Activated CD8-positive, alpha-beta memory T cell treated with anti-CD3 and anti-CD28 coated beads, Interleukin-2, amount 50 U/mL, for 4 hours (primary cell): ENCODE results near the gene MX2.
A peak's percentile ranks its signal among the peaks of the same experiment; 100 is the strongest.
"Not testable (repeated sequence)": the region's sequence is repeated elsewhere in the genome, so short reads cannot be mapped to it uniquely, and the experiment has no call there.

Experiments
- DNase-seq: peaks from one replicate; pipeline ENCODE4 v3.0.0-alpha.2; 2020

MX2 gene, protein sequence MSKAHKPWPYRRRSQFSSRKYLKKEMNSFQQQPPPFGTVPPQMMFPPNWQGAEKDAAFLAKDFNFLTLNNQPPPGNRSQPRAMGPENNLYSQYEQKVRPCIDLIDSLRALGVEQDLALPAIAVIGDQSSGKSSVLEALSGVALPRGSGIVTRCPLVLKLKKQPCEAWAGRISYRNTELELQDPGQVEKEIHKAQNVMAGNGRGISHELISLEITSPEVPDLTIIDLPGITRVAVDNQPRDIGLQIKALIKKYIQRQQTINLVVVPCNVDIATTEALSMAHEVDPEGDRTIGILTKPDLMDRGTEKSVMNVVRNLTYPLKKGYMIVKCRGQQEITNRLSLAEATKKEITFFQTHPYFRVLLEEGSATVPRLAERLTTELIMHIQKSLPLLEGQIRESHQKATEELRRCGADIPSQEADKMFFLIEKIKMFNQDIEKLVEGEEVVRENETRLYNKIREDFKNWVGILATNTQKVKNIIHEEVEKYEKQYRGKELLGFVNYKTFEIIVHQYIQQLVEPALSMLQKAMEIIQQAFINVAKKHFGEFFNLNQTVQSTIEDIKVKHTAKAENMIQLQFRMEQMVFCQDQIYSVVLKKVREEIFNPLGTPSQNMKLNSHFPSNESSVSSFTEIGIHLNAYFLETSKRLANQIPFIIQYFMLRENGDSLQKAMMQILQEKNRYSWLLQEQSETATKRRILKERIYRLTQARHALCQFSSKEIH

DNA sequence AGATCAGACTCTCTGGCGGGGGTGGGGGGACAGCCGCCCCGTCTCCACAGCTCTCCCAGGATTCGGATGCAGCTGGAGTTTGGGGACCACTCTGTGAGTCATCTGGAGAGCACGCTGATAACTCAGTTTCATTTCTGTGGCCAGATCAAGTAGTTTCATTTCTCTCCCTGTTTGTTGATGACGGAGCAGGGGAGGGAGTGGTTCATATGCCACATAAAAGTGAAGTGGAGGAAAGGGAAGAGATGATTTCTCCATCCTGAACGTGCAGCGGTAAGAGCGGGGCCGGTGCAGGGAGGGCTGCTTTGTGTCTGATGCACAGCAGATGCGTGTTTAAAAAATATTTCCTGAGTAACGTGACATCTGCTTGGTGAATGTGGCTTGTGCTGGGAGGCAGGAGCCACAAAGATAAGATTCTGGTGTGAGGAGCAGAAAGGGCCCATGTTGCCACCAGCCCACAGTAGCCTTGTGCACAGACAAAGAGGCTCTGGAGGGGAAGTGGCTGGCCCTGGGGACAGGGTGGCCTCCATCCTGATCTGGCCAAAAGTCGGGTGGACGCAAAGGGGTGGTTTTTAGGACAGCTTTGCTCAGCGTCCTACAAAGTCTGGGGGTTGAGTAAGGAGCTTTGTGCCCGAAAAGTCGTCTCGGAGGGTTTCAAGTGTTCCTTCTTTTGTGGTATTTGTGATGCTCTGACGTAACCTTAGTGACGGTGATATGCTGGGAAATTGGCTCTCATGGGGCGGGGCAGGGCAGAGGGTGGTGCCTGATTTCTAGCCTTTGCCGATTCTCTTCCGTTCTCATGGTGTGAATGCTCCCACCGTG, at the start of gene MX2:
TSS of gene MX2 (plus strand) at position 242 of the 819 bp plus-strand sequence. CDS start 14,880 bp downstream, outside the sequence.
- DNase-seq: peak; percentile 75

DNA sequence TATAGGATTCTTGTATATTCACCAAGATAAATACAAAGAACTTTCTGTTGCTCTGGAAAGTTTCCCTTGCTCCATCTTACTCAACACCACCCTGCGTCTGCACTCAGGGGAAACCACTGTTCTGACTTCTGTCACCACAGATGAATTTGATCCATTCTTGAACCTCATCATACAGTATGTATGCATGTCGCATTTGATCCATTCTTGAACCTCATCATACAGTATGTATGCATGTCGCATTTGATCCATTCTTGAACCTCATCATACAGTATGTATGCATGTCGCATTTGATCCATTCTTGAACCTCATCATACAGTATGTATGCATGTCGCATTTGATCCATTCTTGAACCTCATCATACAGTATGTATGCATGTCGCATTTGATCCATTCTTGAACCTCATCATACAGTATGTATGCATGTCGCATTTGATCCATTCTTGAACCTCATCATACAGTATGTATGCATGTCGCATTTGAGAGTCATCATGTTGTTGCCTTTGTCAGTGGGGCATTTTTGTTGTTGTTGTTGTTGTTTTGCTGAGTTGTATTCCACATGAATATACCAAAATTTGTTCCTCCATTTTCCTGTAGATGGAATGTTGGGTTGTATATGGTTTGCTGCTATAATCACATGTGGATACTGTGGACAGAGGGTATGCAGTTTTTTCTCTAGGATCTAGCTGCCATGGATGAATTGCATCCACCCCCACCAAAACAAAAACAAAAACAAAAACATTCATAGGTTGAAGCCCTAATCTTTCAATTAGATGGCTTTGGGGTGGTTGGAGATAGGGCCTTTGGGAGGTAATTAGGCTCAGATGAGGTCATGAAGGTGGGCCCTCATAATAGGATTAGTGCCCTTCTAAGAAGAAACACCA, 48.3 kb upstream of the MX2 start:
- not testable (repeated sequence) for DNase-seq

- no peak for DNase-seq
These were observed 46.1 kb upstream of the MX2 start for GRCh38 chr21:41315726-41316125.

DNA sequence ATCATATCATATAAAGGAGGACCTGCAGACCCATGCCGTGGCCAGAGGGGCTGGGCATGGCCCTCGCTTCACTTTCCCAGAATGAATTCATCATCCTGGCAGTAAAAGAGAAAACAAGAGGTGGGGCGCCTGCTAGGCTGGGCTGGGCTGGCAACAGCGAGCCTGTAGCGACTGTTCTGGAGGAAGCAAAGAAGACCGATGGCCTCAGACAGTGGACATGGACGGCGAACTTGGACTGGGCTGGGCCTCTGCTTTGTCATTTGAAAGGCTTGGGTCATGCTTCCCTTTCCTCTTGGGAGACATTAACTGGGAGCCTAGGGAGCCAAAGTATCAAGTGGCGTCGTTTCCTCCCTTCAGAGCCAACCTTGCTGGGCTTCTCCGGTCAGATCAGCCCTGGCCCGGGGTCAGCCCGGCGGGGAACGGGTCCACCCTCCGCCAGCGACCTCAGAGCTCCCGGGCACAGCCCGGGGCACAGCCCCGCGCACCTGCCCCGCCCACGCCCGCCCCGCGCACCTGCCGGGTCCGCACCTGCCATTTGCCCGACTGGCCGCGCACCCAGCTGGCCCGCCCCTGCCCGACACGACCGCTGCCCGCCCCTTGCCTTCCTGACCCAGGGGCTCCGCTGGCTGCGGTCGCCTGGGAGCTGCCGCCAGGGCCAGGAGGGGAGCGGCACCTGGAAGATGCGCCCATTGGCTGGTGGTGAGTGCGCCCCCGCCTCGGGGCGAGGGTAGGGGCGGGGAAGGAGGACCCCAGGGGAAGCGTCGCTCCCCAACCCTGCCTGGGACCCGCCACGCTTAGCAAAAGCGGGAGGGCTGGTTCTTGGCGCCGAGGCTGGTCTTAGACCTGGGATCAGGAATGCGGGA, 45.4 kb upstream of the MX2 start, which contains the start of gene FAM3B:
TSS of gene FAM3B (plus strand) at position 602 of the 863 bp plus-strand sequence. CDS start at position 681, 79 bp downstream.
- DNase-seq: no peak

DNA sequence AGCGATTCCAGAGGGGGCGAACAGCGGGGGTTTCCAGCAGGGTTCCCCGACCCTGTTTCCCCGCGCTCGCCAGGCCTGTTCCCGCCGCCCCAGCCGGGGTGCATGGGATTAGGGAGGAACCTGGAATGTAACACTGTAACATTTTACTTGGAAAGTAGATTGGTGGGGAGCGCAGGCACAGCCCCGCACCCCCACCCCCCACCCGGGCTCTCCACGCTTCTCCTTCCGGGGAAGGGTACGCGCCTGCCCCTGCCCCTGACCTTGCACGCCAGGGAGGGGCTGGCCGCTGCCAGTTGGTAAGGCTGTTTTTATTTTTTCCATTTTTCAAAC, 44.8 kb upstream of the MX2 start:
- DNase-seq: no peak

GRCh38 chr21:41317458-41317857, 44.4 kb upstream of the MX2 start:
- DNase-seq: no peak

DNA sequence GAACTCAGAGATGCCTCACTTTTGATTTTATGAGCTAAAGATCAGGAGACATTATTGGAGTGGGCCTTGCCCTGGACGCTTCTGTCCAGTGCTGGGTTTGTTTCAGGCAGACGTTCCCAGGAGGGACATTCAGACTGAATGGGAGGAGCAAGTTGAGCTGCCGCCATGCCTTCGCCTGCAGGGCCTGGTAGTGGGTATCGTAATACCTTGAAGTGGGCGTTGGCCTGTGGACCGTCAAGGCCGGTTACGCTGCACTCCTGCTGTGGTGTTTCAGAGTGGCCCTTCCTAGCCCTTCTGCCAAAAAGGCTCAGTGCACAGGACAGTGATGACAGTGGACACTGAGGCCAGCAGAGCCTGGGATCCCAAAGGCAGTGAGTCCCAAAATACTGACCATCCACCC, 43.6 kb upstream of the MX2 start:
- no peak for DNase-seq

GRCh38 chr21:41319273-41319672, 42.6 kb upstream of the MX2 start:
- no peak for DNase-seq

DNA sequence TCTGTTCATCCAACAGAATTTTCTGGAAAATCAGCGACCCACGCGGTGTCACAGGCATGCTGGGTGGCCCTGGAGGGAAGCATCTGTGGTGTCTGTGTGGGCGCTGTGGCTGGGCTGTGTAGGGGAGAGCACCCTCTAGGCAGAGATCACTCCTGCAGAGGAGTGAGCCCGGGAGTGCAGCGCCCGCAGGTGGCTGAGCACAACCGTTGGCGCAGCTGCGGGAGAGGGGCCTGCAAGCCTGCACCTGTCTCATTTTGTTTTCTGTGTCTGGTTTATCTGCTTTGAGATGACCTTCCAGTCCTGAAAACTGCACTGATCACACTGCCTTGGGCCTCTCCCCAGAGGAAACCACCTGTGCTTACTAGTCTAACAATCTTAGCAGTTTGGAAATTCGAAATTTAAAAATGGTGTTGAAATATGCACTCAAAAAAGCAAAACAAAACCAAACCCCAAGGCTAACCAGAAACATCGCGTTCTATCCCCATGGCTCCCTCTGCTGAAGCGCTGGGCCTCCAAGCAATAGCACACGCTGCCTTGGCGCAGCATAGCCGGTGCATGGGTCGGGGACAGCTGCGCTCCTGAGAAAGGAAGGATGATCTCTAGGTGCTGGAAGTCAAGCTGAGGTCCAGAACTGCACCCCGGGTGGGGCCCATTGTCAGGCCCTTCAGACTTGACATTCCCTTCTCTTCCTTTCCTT, 40.5 kb upstream of the MX2 start:
- no peak for DNase-seq

DNA sequence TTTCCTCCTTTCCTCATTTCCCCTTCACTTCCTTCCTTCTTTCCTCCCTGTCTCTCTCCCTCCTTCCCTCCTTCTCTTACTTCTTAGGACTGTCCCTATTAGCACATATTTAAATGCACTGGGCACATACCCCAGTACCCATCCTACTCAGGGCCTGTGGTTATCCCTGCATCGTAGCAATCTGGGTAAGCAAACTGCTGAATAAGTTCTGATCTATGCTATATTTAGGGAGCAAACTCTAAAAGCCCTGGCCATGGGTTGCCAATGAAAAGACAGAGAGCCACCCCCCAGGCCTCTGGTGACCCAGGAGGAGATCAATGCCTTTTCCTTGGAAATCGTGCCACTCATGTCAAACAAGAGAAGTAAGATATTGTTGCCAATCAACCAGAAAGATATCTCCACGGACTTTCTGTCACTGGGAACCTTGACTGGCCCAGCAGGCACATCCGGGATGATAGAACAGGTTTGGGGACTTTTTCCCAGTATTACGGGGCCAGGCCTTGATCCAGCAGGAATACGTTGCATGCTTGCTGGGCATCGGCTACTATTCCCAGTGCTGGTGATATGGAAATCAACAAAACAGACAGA, 39.8 kb upstream of the MX2 start:
- no peak for DNase-seq

GRCh38 chr21:41322496-41323382, 39.1 kb upstream of the MX2 start:
- DNase-seq: no peak

- no peak for DNase-seq
These were observed 36.5 kb upstream of the MX2 start for GRCh38 chr21:41325138-41325912.

DNA sequence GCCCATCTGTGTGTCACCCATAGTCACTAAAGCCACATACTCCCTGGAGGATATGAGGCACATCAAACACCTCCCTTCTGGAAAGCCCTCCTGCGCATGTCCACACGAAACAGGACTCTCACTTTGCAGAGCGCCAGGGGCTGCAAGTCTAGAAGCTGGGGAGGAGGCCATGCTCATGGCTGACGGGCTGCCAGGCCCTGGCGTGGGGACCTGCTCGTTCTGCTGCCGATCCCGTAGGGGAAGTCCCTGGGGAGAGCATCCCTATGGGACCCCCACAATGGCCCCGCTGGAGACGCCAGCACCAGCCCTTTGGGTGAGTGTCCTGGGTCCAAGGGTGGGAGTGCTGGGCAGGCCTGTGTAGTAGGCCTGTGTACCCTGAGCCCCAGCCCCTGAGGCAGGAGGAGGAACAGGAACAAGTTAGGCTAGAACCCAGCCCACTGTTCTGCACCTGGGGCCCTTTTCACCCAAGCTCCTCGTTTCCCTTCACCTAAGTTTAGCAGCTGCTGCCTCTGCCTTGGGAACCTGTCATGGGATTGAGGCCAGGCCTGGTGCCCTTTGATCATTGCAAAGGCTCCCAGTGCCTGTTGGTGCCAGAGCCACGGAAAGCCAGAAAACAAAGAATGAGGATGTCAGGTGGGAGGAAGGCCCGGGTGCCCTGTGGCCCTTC, 35.3 kb upstream of the MX2 start:
- no peak for DNase-seq

DNA sequence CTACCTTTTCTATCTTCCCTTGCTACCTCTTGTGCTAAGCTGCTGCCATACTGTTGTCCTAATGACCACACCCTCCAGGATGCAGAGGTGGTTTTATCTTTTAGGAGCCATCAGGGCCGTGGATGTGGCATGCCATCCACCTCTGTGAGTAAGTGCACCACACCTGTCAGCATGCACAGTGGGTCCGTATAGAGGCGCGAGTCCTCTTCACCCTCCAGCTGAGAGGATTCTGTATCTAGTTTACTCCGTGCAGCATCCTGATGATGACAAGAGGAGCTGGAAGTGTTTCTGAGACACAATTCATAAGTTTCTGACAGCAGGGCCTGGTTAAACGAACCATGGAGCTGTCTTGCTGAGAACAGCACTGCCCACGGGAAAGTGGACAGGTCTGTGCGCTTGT, 34.1 kb upstream of the MX2 start:
- DNase-seq: no peak

- no peak for DNase-seq
These were observed 32.9 kb upstream of the MX2 start for GRCh38 chr21:41328660-41329607.

DNA sequence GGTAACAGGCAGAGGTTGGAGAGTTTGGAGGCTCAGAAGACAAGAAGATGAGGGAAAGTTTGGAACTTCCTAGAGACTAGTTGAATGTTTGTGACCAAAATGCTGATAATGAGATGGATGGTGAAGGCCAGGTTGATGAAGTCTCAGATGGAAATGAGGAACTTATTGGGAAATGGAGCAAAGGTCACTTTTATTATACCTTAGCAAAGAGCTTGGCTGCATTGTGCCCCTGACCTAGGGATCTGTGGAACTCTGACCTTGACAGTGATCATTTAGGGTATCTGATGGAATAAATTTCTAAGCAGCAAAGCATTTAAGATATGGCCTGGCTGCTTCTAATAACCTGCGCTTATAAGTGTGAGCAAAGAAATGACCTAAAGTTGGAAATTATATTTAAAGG, 28.1 kb upstream of the MX2 start:
- DNase-seq: no peak

DNA sequence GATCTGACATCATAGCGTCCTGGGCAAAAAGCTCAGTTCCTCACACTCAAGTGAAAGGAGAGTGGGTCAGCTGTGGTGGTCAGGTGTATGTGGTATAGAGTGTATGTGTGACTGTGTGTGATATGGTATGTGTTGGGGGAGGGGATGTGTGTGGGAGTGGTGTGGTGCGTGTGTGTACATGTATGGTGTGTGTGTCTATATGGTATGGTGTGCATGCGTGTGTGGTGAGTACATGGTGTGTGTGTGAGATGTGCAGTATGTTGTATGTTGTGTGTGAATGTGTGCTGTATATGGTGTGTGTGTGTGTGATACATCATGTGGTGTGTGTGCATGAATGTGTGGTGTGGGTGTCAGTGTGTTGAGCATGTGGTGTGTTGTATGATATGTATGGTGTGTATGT, 24.3 kb upstream of the MX2 start:
- DNase-seq: no peak
